GM19035 (cell line): ENCODE measurements around the gene ONECUT2.
"Not testable (repeated sequence)": the region's sequence is repeated elsewhere in the genome, so short reads cannot be mapped to it uniquely, and the experiment has no call there.

Experiments used
- ATAC-seq: cut with Tn5 transposase; IDR thresholded peaks from one replicate; pipeline ENCODE4 v1.9.1; 2021; ENCODE audit not compliant: unreplicated experiment

Gene ONECUT2

GRCh38 chr18:57434536-57435494 lies at the start of gene ONECUT2:
ONECUT2 (plus strand) TSS chr18:57435374; CDS start chr18:57435717, 343 bp downstream.
- ATAC-seq, result no peak

DNA sequence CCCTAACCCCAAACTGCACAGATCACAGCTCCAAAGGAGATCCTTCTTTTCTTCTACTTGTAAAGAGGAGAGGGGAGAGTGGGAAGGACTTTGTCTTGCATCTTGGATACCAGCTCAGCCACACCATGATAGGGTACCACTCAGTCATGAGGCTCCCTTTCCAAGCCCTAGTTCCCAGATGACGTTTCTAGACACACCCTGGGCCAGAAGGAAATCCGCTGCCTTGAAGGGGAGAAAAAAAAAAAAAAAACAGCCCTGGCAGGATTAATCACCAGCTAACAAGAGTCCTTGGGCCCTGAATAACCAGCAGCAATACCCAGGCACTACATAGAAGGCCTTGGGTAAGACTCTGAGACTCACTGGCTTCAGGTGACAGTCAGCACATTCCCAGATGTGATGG lies 45.9 kb upstream of the ONECUT2 start:
- no peak for ATAC-seq

DNA sequence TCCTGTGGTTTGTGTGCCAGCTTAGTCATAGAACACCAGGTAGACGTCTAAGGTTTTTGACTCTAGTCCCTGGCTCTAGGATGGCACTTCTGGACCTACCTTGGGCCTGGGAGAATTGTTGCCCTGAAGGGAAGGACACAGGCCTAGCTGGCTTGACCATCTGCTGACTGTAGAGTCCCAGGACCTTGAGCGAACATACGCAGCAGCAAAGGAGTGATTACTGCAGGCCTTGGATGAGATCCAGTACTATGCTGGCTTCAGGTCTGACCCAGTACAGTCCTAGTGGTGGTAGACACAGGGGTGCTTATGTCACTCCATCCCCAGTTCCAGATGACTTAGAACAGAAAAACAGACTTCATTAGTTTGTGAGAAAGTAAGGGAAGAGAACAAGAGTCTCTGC lies 45.1 kb upstream of the ONECUT2 start:
- no peak for ATAC-seq

GRCh38 chr18:57394749-57395148 lies 40.4 kb upstream of the ONECUT2 start:
- ATAC-seq, result not testable (repeated sequence)

DNA sequence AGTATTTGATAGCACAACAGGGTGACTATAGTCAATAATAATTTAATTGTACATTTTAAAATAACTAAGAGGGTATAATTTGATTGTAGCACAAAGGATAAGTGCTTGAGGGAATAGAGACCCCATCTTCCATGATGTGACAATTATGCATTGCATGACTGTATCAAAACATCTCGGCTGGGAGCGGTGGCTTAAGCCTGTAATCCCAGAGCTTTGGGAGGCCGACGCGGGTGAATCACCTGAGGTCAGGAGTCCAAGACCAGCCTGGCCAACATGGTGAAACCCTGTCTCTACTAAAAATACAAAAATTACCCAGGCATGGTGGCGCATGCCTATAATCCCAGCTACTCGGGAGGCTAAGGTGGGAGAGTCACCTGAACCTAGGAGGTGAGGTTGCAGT lies 38.3 kb upstream of the ONECUT2 start:
- not testable (repeated sequence) for ATAC-seq

DNA sequence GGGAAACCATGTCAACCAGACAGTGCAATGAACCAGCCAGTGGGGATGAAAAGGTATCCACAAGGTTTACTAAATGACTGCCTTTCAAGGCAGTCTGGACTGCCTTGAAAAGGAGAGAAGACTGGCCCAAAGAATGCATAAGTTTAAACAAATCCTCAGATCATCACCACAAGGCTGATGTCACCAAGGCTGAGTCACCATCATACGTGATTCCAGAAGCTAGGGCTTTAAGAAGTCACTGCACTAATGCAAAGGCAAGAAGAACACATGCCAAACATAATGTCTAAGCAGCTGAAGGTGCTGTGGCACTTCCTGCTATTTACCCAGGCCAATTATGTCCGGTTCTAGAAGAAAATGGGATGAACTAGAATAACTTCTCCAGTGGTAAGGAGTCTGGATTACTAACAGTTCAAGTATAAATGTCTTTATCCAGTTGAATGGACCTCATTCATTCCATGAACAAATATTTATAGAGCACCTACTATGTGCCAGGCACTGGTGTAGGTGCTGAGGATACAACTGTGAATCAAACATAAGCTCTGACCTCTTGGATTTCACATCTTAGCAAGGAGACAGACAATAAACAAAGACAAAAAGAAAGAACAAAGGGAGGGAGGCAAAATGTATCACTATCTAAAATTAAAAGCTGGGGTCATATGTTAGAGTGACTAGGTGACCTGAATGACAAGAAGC lies 37.6 kb upstream of the ONECUT2 start:
- ATAC-seq, result no peak

DNA sequence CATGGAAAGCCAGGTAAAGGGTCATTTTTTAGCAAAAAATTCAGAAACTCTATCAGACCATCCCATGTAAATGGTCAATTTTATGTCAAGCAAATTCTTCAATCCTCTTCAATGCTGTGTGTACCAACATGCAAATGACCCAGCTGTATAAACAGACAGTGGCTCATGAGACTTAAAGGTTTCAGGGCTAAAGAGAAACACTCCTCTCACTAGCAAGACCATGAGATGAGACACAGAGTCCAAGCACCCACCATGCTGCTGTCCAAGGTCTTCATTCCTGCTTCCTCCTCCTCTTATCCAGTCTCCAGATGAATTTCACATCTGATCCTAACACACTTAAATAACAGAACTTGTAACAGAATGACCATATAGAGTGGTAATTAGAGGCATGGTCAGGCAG lies 30.8 kb upstream of the ONECUT2 start:
- no peak for ATAC-seq

DNA sequence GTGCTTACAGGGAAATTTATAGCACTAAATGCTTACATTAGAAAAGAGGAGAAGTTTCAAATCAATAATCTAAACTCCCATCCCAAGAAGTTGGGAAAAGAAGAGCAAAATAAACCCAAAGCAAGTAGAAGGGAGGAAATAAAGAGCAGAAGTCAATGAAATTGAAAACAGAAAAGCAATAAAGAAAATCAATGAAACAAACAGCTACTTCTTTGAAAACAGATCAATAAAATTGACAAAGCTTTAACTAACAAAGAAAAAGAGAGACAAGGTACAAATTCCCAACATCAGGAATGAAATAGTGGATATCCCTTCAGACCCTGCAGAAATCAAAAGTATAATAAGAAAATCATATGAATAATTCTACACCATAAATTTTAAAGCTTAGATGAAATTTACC lies 25.5 kb upstream of the ONECUT2 start:
- ATAC-seq, result no peak

- no peak for ATAC-seq
These were observed 24.4 kb upstream of the ONECUT2 start for GRCh38 chr18:57410749-57411148.

GRCh38 chr18:57416542-57416941 lies 18.6 kb upstream of the ONECUT2 start:
- ATAC-seq, result no peak

DNA sequence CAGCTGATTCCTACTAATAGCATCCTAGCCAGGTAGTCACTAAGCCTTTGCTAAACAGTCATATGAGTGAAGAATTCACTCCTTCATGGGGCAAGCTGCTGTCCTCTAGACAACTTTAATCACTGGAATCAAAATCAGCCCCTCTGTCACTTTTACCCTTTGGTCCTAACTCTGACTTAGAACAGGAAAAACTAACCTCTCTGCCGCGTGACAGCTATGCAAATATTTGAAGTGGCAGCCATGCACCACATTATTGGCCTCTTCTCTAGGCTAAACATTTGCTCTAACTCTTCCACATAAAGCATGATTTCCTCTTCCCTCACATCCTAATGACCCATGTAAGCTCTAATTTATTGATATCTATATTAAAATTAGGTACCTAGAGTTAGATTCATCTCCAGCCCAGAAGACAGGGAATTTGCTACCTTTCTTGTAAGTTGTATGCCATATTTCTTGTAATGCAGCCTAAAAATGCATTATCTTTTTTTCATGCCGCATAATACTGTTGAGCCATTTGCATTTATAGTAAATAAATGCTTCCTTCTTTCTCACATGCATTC lies 12.8 kb upstream of the ONECUT2 start:
- no peak for ATAC-seq

GRCh38 chr18:57423821-57424220 lies 11.4 kb upstream of the ONECUT2 start:
- ATAC-seq, result no peak

- no peak for ATAC-seq
These were observed 10.1 kb upstream of the ONECUT2 start for GRCh38 chr18:57425096-57425495.

DNA sequence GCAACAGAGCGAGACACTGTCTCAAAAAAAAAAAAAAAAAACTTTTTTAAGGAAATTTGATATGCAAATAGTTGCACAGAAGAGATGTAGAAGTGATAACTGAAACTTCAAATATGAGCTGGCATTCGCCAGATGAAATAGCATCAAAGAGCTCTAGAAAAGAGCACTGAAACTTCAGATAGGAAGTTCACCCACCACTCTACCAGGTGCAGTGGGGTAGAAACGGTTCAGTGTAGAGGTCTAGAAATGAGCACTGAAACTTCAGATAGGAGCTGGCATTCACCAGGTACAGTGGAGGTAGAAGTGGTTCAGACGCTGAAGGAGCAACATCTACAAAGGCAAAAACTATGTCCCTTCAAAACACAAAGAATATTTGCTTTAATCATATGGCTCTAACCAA lies 9.0 kb upstream of the ONECUT2 start:
- ATAC-seq, result no peak

DNA sequence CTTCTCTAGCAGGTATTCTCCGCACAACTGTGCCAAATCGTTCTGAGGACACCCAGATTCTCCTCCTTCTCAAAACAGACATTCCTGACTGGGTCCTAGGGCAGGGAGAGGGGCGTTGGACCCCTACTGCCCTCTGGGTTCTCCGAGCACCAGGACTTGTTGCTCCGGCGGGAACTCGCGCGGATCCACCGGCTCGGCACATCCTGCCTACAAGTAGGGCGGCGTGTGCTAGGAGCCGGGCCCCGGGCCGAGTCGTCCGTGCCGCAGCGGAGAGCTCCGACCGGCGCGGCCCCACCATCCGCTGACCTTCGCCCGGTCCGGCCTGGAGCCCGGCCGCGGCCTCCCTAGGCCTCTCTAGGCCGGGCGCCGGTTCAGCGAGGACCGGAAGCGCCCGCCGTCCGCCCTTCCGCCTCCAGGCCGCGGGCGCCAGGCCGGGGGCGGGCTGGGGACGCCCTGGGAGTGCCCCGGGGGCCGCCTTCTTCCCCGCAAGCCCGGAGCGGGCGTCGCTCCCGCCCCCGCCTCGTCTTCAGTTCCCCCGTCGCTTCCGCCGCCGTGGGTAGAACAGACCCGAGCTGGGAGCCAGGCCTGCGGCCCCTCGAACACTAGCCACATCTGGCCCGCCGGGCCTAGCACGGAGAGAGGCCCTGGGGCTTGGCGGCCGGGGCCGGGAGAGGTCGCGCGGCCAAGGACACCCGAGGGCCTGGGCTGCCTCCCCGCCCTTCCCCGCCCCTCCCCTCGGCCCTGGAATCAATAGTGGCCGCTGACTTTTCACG lies 7.6 kb upstream of the ONECUT2 start:
- no peak for ATAC-seq

- ATAC-seq, result no peak
These were observed 6.7 kb upstream of the ONECUT2 start for GRCh38 chr18:57428221-57429150.

DNA sequence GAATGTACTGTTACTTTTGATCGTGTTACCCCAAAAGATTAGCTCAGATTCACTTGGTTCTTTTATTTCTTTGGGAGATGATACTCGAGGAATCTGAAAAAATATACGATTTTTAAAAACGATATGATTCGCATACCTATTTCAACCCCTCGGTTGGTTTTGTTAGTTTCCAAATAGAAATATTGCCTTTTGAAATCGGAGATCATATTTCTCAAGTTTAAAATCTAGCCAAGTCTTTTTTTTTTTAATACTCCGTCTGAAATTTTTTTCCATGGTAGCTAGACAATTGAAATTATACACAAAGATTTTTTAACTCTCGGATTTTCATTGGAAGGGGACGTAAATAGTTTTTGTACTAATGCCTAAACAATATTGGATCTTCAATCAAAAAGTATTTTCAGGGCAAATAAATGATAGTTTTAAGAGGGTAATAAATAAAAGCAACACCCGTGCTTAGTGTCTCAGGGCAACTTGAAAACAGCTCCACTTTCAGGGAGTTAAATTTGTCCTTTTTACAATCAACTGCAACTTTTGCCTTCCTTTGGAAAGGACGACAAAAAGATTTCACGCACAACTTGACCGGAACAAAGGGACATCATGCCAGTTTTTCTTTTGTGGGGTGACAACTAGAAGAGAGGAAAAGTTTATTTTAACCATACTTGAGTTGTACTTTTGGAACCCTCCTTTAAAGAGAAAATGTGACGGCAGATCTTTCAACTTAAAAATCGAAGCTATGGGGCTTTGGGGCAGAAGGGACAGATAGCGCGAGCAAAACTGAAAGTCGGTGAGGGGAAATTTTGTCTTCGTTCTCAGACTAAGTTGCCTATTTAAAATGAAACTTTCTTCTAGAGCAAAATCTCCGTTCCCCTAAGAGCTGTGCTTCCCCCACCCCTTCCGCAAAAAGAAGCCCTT lies 5.8 kb upstream of the ONECUT2 start:
- ATAC-seq, result no peak

DNA sequence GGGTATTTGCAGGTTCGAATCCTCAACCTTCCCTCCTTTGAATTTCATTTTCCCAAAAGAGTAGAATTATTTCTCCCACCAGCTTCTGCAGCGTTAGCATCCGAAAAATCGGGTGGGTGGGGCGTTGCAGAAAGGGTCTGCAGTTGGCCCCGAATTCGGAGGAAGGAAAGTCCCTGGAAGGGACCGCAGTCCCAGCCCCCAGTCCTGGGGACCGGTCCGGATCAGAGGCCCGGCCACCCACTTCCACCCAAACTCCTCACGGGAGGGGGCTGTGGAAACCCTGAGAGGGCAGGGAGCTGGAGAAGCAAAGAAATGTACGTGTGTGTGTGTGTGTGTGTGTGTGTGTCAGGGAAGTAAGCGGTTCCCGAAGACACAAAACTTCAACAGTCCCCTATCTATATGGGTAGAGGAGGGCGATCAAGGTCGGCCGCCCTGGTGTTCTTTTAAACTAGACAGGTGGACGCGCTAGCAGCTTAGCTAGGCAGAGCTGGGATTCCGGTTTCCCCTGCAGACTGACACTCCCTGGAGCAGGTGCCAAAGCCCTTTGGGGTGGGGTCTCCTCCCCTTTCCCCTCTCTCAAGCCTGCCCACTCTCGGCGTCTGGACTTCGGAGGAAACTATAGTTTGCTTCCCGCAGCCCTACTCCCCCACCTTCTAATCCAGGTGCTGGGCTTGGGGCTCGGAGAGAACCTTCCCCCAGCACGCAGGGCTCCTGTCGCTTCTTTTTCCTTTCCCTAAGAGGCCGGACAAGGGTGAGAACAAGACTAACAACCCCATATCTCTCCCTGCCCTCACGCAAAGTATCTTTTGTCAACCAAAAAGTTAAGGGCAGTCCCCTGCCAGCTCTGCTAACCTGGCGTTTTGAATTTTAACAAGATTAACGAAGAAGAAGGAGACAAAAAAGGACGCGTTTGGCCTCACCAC lies 4.8 kb upstream of the ONECUT2 start:
- no peak for ATAC-seq
